ENCODE results near the gene SCMH1.

SCMH1 gene

GRCh38 chr1:41048540-41048939, 193.6 kb downstream of the SCMH1 start:
- Histone ChIP-seq H3K9me3 (ENCODE audit: control insufficient read depth, insufficient read depth, low read depth, low read length) (no peaks in the 10 kb centered on the region), H3K4me1 (ENCODE audit: control insufficient read depth, insufficient read depth, low read length) (no peaks in the 10 kb centered on the region), H3K27ac (ENCODE audit: extremely low read depth, low read depth, low read length) (no peak overlapping the region), H3K4me3 (ENCODE audit: low read depth, low read length) (no peak overlapping the region), H3K36me3 (ENCODE audit: control insufficient read depth in 2 of 2, insufficient read depth in 1 of 2, low read length in 2 of 2) (peaks cover 4 to 76% of the 10 kb centered on the region in 2 experiments)
- ChIA-PET POLR2A (no interaction called here), CTCF (no interaction called here)
- TF ChIP-seq PRDM6 (tag by site-specific recombination; IDR thresholded peaks at IDR 0.05) = no peak
- TF ChIP-seq SCRT1 (tag by site-specific recombination; IDR thresholded peaks at IDR 0.05; ENCODE audit: borderline replicate concordance) = no peak
- TF ChIP-seq ZNF23 (tag by site-specific recombination; IDR thresholded peaks at IDR 0.05; ENCODE audit: borderline replicate concordance) = no peak
- no peak for TF ChIP-seq SP3 (tag by site-specific recombination; IDR thresholded peaks at IDR 0.05)
- TF ChIP-seq PRDM4 (tag by site-specific recombination; IDR thresholded peaks at IDR 0.05) = no peak
- no peak for TF ChIP-seq KLF8 (tag by site-specific recombination; IDR thresholded peaks at IDR 0.05)

GRCh38 chr1:41046347-41046775, 195.7 kb downstream of the SCMH1 start:
- H3K36me3 ChIP-seq (ENCODE audit: control insufficient read depth in 2 of 2, insufficient read depth in 1 of 2, low read length in 2 of 2) = peaks cover 4 to 77% of the 10 kb centered on the region in 2 experiments
- ChIA-PET CTCF (no interaction called here), POLR2A (no interaction called here)
- H3K27ac ChIP-seq (ENCODE audit: extremely low read depth, low read depth, low read length) = no peak overlapping the region
- H3K4me1 ChIP-seq (ENCODE audit: control insufficient read depth, insufficient read depth, low read length) = no peaks in the 10 kb centered on the region
- H3K9me3 ChIP-seq (ENCODE audit: control insufficient read depth, insufficient read depth, low read depth, low read length) = no peaks in the 10 kb centered on the region
- no peak overlapping the region for H3K4me3 ChIP-seq (ENCODE audit: low read depth, low read length)
- TF ChIP-seq ZNF404 (tag by site-specific recombination; IDR thresholded peaks at IDR 0.05) (no peak), ZNF214 (tag by site-specific recombination; IDR thresholded peaks at IDR 0.05; ENCODE audit: borderline replicate concordance) (no peak), ZNF585B (tag by site-specific recombination; IDR thresholded peaks at IDR 0.05) (no peak), ZNF148 (tag by site-specific recombination; IDR thresholded peaks at IDR 0.05; ENCODE audit: borderline replicate concordance) (no peak), FEZF1 (tag by site-specific recombination; IDR thresholded peaks at IDR 0.05) (no peak), EGR2 (tag by site-specific recombination; IDR thresholded peaks at IDR 0.05; ENCODE audit: low read depth) (no peak), GFI1B (tag by site-specific recombination; IDR thresholded peaks at IDR 0.05) (no peak), ZNF416 (tag by site-specific recombination; IDR thresholded peaks at IDR 0.05) (no peak), ZNF426 (tag by site-specific recombination; IDR thresholded peaks at IDR 0.05) (no peak), ZNF658 (tag by site-specific recombination; IDR thresholded peaks at IDR 0.05) (no peak), ZNF221 (tag by site-specific recombination; IDR thresholded peaks at IDR 0.05; ENCODE audit: borderline replicate concordance) (no peak), ZNF169 (tag by site-specific recombination; IDR thresholded peaks at IDR 0.05) (no peak)
